GM12891 (cell line): ENCODE measurements around the gene ADGRG1.

Source experiments
- PAX5 ChIP-seq: IDR thresholded peaks from 2 replicates; pipeline ENCODE4 v1.6.1; 2011; ENCODE audit warnings: low read length, moderate library complexity, mild to moderate bottlenecking; ENCODE audit not compliant: insufficient read depth, severe bottlenecking
- POLR2A ChIP-seq: IDR thresholded peaks from 2 replicates; pipeline ENCODE4 v1.6.1; 2011; ENCODE audit warnings: low read depth, low read length, control low read depth
- POLR2AphosphoS5 ChIP-seq: IDR thresholded peaks from 2 replicates; pipeline ENCODE4 v1.6.1; 2011; ENCODE audit warnings: low read depth, low read length, control low read depth
- POU2F2 ChIP-seq: IDR thresholded peaks from 2 replicates; pipeline ENCODE4 v1.6.1; 2011; ENCODE audit warnings: low read depth, mild to moderate bottlenecking, control low read depth, low read length, moderate library complexity
- SPI1 ChIP-seq: IDR thresholded peaks from 2 replicates; pipeline ENCODE4 v1.6.1; 2011; ENCODE audit warnings: low read depth, low read length, control low read depth
- TAF1 ChIP-seq: IDR thresholded peaks from 2 replicates; pipeline ENCODE4 v1.6.1; 2011; ENCODE audit warnings: low read depth, low read length, control low read depth

GRCh38 chr16:57684626-57685358 is 56.4 kb downstream of the ADGRG1 start:
- no peak for TF ChIP-seq POLR2A
- no peak for TF ChIP-seq POLR2AphosphoS5
- no peak for TF ChIP-seq TAF1
- TF ChIP-seq SPI1 = no peak
- no peak for TF ChIP-seq POU2F2
- no peak for TF ChIP-seq PAX5
